Measurements from ENCODE around the gene VTCN1.

DNA sequence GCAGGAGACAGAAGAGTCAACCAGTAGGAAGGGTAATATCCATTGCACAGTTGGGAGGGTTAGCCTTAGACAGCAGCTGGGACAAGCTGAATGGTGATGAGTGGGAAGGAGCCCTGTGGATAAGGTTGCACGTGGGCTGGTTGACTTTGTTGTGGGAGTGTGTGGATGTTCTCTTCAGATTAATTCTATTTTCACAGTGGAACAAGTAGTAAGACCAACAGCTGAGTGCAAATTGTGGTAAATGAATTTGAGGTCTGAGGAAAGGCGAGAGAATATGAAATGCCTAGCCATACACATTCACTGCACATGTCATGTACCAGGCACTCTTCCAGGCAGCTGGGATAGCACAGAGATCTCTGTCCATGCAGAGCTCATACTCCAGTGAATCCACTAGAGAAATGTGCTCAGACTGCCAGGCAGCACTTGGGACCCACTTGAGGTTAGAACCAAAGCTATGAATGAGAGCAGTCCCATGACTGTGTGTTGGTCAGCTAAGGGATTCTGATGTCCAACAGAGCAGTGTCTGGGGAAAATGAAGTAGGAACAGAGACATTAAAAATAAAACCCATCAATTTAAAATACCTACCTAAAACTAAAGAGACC lies 25.2 kb upstream of the VTCN1 start:
- TF ChIP-seq, protein P1, sequence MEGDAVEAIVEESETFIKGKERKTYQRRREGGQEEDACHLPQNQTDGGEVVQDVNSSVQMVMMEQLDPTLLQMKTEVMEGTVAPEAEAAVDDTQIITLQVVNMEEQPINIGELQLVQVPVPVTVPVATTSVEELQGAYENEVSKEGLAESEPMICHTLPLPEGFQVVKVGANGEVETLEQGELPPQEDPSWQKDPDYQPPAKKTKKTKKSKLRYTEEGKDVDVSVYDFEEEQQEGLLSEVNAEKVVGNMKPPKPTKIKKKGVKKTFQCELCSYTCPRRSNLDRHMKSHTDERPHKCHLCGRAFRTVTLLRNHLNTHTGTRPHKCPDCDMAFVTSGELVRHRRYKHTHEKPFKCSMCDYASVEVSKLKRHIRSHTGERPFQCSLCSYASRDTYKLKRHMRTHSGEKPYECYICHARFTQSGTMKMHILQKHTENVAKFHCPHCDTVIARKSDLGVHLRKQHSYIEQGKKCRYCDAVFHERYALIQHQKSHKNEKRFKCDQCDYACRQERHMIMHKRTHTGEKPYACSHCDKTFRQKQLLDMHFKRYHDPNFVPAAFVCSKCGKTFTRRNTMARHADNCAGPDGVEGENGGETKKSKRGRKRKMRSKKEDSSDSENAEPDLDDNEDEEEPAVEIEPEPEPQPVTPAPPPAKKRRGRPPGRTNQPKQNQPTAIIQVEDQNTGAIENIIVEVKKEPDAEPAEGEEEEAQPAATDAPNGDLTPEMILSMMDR (IDR thresholded peaks at IDR 0.05) = no peak
- no peak for TF ChIP-seq POLR2AphosphoS5 (IDR thresholded peaks at IDR 0.05)
- no peak for TF ChIP-seq POLR2A (IDR thresholded peaks at IDR 0.05)

Data from prostate gland (tissue), 2 donors.